ENCODE results near the gene HDAC4. TPM values are rescaled to one million over a fixed set of nuclear protein-coding genes. Genes with fewer than 3 reads are reported as not detected.

The HDAC4 gene
- polyA plus RNA-seq, 3 donors: 11.8 to 13.0 (median 12.9) TPM

GRCh38 chr2:239028253-239028619, 372.6 kb downstream of the HDAC4 start:
- DNase-seq (ENCODE audit: low read depth in 3 of 3, low spot score in 2 of 3): no peak

GRCh38 chr2:239027391-239028252, 373.2 kb downstream of the HDAC4 start:
- no peak for DNase-seq (ENCODE audit: low read depth in 3 of 3, low spot score in 2 of 3)

DNA sequence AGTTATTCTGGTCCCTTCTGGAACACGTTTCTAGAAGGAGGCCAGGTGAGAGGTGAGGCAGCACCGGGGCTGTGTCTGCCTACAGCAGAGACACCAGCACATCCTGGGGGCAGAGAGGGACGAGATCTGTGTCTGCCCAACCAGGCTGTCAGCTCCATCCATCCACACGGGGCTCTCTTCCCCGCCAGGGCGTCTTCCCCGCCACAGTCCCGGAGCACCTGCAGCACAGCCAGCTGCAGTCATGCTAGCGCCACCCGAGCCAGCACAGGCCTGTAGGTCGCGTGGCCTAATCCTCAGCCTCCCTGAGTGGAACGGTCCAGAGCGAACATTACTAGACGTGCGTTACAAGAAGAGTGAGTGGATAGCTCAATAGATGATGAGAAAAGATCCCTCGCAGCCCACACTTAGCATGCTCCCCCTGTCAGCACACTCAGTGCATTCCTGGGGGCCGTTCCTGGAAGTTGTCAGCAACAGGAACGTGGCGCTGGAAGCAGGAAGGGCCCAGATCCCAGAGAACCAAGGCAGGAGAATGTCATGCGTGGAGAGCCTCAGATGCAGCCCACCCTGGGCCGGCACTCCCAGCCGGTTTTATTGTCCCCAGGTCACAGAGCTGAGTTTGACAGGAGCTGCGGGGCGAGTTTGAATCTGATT, 374.0 kb downstream of the HDAC4 start:
- no peak for DNase-seq (ENCODE audit: low read depth in 3 of 3, low spot score in 2 of 3)

GRCh38 chr2:239025951-239026461, 374.8 kb downstream of the HDAC4 start:
- DNase-seq (ENCODE audit: low read depth in 3 of 3, low spot score in 2 of 3): no peak

GRCh38 chr2:239025096-239025801, 375.6 kb downstream of the HDAC4 start:
- DNase-seq (ENCODE audit: low read depth in 3 of 3, low spot score in 2 of 3): no peak

DNA sequence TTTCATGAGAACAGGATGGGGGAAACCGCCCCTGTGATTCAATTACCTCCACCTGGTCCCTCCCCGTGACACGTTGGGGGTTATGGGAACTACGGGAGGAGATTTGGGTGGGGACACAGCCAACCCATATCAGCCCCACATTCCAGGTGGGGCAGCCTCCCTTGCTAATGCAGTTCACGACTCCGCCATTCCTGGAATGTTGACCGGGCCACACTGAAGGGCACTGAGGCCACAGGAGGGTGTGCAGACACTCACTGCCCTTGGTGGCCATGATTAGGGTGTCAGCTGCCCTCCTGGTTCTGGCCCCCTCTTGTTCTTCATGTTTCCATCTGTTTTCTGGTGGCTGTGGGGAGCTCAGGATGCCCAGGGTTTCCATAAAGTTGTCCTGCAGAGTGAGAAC, 376.6 kb downstream of the HDAC4 start:
- no peak for DNase-seq (ENCODE audit: low read depth in 3 of 3, low spot score in 2 of 3)

DNA sequence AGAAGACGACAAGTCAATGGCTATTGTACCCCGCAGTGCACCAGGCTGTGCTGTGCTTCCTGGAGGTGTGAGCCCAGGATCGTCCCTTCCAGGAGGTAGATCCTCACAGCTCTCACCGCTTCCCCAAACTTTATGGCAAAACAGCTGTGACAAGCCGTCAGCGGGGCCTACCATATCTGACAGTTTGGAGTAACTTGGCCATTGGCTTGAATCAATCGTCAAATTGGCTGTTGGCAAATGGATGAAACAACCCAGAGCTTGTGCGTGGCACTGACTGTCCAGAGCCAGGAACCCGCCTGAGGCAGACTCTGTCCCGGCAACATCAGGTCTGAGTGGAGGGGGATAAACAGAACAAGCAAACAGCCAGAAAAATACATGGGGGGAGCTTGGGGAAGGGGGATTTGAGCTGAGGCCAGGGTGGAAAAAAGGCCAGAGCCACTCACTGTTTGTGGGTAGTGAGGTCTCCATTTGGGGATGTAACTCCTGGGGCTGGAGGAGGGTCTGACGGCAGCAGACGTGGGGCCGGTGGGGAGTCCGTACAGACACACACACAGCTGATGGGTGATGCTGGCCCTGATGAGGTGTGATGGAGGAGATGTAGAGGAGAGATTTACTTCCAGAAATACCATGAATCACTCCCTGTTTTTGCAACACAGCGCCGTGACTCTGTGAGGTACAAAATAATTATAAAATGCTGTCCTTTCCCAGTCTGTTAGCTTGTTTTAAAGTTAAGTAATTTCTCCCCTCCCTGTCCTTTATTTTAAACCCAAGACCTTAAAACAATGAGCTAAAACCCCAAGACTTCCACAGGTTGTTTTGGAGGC, 378.2 kb downstream of the HDAC4 start:
- no peak for DNase-seq (ENCODE audit: low read depth in 3 of 3, low spot score in 2 of 3)

GRCh38 chr2:239021651-239022436, 379.0 kb downstream of the HDAC4 start:
- no peak for DNase-seq (ENCODE audit: low read depth in 3 of 3, low spot score in 2 of 3)

DNA sequence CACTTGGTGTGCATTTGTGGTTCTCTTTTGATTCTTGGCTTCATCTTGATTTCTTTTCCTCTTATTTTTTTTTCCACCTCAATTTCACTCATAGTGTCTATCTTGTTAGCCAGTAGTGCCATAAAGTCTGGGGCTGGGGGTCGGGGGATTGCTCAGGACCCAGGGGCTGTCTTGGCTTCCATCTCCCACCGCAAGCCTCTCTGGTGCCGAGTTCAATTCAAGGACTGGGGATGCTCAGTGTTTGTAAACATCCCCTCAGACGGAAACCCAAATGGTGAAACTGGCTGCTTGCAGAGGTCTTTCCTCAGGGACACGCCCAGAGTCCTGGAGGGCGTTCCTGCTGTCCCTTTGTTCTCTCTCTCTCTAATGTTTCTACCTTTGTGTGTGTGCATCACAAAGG, 379.6 kb downstream of the HDAC4 start:
- no peak for DNase-seq (ENCODE audit: low read depth in 3 of 3, low spot score in 2 of 3)

GRCh38 chr2:239020541-239021041, 380.2 kb downstream of the HDAC4 start:
- no peak for DNase-seq (ENCODE audit: low read depth in 3 of 3, low spot score in 2 of 3)

DNA sequence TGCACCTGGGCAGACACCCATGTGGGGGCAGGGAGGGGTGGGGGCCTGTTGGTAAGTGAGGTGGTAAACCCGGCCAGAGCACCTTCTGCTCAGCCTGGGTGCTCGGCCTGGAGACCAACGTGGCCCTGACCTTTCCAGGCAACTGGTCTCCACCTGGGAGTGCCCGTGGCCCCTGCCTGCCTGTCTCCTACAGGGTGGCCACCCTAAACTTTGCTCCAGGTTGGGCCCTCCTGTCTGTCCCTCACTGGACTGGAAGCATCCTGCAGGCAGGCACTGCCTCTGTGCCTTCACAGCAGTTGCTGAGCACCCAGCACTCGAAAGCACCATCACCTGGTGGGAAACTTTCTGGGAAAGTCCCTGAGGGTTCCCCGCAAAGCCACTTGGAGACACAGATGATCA, 381.6 kb downstream of the HDAC4 start:
- DNase-seq (ENCODE audit: low read depth in 3 of 3, low spot score in 2 of 3): no peak

GRCh38 chr2:239018271-239019182, 382.3 kb downstream of the HDAC4 start:
- DNase-seq (ENCODE audit: low read depth in 3 of 3, low spot score in 2 of 3): no peak

GRCh38 chr2:239017491-239018098, 383.2 kb downstream of the HDAC4 start:
- DNase-seq (ENCODE audit: low read depth in 3 of 3, low spot score in 2 of 3): no peak

GRCh38 chr2:239015901-239016675, 384.7 kb downstream of the HDAC4 start:
- DNase-seq (ENCODE audit: low read depth in 3 of 3, low spot score in 2 of 3): no peak

GRCh38 chr2:239015218-239015900, 385.5 kb downstream of the HDAC4 start:
- DNase-seq (ENCODE audit: low read depth in 3 of 3, low spot score in 2 of 3): no peak

GRCh38 chr2:239014458-239015217, 386.2 kb downstream of the HDAC4 start:
- DNase-seq (ENCODE audit: low read depth in 3 of 3, low spot score in 2 of 3): no peak
